NCI-H748 (cell line): ENCODE results near the gene PRPF40B.
A peak's percentile ranks its signal among the peaks of the same experiment; 100 is the strongest.

ENCODE experiments used
- DNase-seq: peaks from one replicate; lab custom pipeline; 2025; ENCODE audit not compliant: unreplicated experiment; lab: John Stamatoyannopoulos, UW

PRPF40B gene

GRCh38 chr12:49655595-49656236 is 32.4 kb downstream of the PRPF40B start:
- no peak for DNase-seq

- no peak for DNase-seq
These were observed 34.9 kb downstream of the PRPF40B start for GRCh38 chr12:49658276-49658675.

GRCh38 chr12:49659753-49660152 is 36.4 kb downstream of the PRPF40B start:
- no peak for DNase-seq

- DNase-seq = no peak
These were observed 37.8 kb downstream of the PRPF40B start for GRCh38 chr12:49661191-49661590.

- DNase-seq = no peak
These were observed 38.4 kb downstream of the PRPF40B start for GRCh38 chr12:49661746-49662145.

GRCh38 chr12:49662998-49663843 is 39.9 kb downstream of the PRPF40B start:
- no peak for DNase-seq

- DNase-seq = no peak
These were observed 40.8 kb downstream of the PRPF40B start for GRCh38 chr12:49664167-49664566.

- DNase-seq = no peak
These were observed 41.4 kb downstream of the PRPF40B start for GRCh38 chr12:49664591-49665239.

- no peak for DNase-seq
These were observed 42.0 kb downstream of the PRPF40B start for GRCh38 chr12:49665384-49665783.

GRCh38 chr12:49666176-49666575 is 42.8 kb downstream of the PRPF40B start:
- no peak for DNase-seq

GRCh38 chr12:49667325-49668090 is 44.1 kb downstream of the PRPF40B start:
- DNase-seq = no peak

- DNase-seq = no peak
These were observed 46.4 kb downstream of the PRPF40B start for GRCh38 chr12:49669796-49670195.

- no peak for DNase-seq
These were observed 47.8 kb downstream of the PRPF40B start for GRCh38 chr12:49671031-49671765.

- DNase-seq = no peak
These were observed 49.2 kb downstream of the PRPF40B start for GRCh38 chr12:49672301-49673217.

- DNase-seq = peak; percentile 88
These were observed 50.3 kb downstream of the PRPF40B start for GRCh38 chr12:49673446-49674317.

GRCh38 chr12:49674318-49674981 is 51.1 kb downstream of the PRPF40B start:
- no peak for DNase-seq

- no peak for DNase-seq
These were observed 51.8 kb downstream of the PRPF40B start for GRCh38 chr12:49675137-49675536.

- no peak for DNase-seq
These were observed 55.4 kb downstream of the PRPF40B start for GRCh38 chr12:49678711-49679110.
